Myocyte (in vitro differentiated cells): Measurements from ENCODE around the gene IRX4. TPM values are rescaled to one million over a fixed set of nuclear protein-coding genes. Genes with fewer than 3 reads are reported as not detected.

Source experiments
- total RNA-seq: library from RNA; depleted of rRNA; stranded (reverse); fragments of >200 nt; gene quantifications from 2 replicates; pipeline ENCODE4 v1.2.3, GENCODE V29; 2014

IRX4 gene
- total RNA-seq, 1 donor from 2014 or later, result not detected

Other genes starting within 250 kb of the IRX4 start
- gene MRPL36, start 83.1 kb downstream of the IRX4 start, total RNA-seq, result 26.2 and 26.4 TPM in 2 replicates
- 45.0 and 63.0 TPM in 2 replicates for gene NDUFS6, start 81.5 kb downstream of the IRX4 start, total RNA-seq